GM21825 (cell line): Measurements from ENCODE around the gene BACH2.

Source experiments
- ATAC-seq: cut with Tn5 transposase; IDR thresholded peaks from one replicate; pipeline ENCODE4 v1.9.1; 2021; ENCODE audit warnings: mild to moderate bottlenecking, moderate library complexity; ENCODE audit not compliant: unreplicated experiment

The BACH2 gene

GRCh38 chr6:90003941-90004340 is 292.7 kb downstream of the BACH2 start:
- no peak for ATAC-seq

GRCh38 chr6:90003069-90003795 is 293.4 kb downstream of the BACH2 start:
- ATAC-seq = no peak

DNA sequence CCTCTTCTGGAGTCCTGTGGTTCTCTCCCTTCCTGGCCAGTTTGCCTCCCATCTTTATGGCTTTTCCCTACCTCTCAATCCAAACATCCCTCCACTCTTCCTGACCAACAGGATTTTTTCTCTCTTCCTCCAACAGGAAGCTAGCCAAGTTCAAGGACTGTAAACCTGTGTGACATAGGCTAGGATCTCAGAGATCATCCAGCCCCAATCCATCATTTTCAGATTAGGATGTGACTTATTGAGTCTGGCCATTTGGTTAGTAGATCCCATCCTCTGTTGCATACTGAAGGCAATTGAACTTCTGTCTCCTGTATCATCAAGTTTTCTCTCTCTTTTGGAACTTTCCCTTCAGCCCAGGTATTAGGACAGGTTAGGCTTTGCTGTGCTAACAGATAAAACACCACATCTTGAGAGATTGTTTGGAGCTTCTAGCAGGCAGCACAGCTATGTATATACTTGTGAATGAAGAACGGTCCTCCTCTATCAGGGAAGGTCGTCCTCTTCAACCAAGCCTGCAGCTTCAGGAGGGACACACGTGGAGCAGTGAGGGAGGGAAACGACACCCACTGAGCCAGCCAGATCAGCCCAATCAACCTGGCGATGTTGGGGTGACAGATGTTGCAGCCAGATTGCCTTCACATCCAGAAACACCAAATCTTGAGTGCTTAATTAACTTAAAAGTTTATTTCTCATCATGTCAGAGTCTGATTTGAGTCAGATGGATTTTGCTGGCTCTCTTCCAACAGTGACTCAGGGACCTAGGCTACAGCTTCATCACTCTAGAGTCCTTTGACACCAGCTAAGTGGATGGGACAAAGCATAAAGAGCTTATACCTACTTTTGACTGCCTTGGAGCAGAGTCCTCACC is 295.5 kb downstream of the BACH2 start:
- no peak for ATAC-seq

GRCh38 chr6:89999945-90000825 is 296.5 kb downstream of the BACH2 start:
- ATAC-seq = no peak

GRCh38 chr6:89999154-89999553 is 297.5 kb downstream of the BACH2 start:
- ATAC-seq = no peak

GRCh38 chr6:89997456-89998445 is 298.9 kb downstream of the BACH2 start:
- ATAC-seq = no peak

GRCh38 chr6:89993411-89993810 is 303.2 kb downstream of the BACH2 start:
- no peak for ATAC-seq

DNA sequence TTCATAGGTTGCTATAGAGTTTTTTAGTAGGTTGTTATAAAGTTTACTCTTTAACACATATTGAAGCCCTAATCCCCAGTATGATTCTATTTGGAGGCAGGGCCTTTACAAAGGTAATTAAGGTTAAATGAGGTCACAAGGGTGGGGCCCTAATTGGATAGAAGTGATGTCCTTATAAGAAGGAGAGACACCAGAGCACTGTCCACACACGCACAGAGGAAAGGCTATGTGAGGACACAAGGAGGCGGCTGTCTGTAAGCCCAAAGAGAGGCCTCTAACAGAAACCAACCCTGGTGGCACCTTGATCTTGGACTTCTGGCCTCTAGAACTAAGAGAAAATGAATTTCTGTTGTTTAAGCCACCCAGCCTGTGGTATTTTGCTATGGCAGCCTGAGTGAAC is 303.8 kb downstream of the BACH2 start:
- no peak for ATAC-seq

DNA sequence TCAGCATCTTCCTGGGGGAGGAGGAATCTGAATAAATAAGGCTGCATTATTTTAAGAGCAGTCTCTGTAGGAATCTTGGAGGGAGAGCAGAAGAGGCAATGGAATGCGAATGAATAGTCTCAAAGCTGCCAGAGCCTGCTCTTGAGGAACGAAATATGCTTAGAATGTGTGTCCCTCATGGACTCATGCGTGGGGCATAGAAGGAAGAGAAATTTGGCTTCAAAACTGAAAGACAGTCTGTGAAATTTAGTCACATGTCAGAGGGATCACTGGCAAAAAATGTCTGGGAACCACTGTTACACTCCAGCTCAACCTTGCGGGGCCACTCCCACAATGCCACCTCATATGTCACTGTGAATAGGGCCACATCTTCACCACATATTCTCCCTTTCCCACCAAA is 306.9 kb downstream of the BACH2 start:
- no peak for ATAC-seq

GRCh38 chr6:89987830-89988229 is 308.8 kb downstream of the BACH2 start:
- ATAC-seq = no peak

DNA sequence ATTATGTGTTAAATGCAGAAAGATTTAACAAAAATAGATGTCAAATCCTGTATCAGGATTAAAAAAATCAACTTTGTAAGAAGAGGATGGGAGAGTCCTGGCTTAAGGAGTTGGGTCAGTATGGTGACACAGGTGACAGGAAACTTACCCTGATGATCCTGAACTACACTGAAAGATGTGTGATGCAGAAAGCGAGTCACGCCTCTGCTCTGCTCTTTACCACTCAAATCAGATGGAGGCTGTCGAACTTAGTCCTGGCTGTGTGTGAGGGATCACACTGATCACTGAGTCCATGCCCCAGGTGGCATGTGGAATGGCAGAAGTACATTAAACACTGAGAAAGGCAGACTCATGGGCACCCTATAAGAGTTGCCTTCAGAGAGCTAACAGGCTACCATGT is 309.5 kb downstream of the BACH2 start:
- ATAC-seq = no peak

DNA sequence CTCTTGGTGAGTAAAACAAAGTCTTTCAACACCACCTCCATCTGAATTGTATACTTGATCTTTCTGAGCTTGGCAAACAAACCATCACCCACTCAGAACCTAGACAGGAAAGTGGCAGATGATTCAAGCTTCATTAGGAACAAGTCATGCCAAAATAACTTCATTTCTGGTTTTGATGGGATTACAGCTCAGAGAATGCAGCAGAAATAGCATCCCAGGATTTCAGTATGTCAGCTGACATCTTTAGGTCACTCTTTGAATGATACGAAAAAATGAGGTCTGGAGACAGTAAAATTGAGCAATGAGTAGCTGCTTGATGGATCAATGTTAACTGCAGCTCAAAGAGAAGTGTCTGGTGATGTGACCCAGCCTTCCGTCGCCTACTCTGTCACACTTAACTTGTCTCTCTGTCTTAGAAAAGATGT is 310.0 kb downstream of the BACH2 start:
- no peak for ATAC-seq

- no peak for ATAC-seq
Measured at GRCh38 chr6:89985751-89986493, 310.7 kb downstream of the BACH2 start.

DNA sequence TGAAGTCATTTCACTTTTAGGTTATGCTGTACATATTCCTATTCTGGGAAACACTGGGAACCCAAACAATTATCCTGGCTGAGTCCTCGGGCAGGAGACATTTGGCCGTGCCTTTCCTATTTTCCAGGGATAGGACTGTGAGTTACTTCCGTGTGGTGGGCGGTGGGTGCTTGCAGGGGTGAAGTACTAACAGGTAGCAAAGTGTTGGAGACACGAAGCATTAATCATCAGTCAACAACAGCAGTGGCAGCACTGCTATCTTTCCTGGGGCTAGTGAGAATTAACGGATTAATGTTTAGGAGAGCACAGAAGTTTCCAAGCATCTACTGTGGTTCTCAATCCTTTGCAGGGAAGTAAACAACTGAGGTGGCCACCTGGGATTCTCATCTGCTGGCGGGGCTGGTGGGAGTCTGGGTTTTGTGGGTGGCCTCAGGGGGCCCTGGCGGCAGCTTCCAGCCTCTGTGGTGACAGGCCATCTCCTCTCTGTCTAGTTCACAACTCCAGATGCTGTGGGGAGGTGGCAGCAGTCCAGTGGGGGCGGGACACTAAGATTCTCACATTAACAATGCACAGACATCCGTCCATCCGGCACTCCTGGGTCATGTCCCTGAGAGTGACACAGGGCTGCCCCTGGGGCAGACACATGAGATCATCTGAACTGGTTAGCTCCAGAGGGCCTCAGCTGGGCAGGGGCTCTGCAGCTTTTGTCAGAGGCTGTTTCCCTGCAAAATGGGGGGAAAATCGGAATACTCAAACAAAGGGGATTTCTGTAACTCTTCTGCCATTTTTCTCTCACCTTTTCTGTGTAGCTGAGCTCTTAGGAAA is 311.5 kb downstream of the BACH2 start:
- ATAC-seq = no peak

DNA sequence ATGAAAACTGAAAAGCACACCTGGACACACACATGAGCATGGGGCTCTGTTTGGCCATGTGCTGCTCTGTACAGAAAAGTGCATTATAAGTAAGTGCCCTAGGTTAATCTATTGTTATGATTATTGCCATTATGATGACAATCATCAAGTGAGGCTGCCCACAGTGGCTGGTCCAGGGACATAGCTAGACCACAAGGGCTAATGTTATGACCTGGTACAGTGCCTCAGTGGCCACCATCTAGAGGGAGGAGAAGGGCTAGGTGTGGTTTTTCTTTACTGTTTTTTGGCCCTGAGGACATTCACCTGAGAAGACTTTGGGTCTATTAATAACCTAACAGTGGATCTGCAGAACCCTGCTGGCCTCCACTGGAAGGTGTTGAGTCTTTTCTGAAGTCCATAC is 316.3 kb downstream of the BACH2 start:
- no peak for ATAC-seq

- no peak for ATAC-seq
Measured at GRCh38 chr6:89979481-89980119, 317.0 kb downstream of the BACH2 start.

DNA sequence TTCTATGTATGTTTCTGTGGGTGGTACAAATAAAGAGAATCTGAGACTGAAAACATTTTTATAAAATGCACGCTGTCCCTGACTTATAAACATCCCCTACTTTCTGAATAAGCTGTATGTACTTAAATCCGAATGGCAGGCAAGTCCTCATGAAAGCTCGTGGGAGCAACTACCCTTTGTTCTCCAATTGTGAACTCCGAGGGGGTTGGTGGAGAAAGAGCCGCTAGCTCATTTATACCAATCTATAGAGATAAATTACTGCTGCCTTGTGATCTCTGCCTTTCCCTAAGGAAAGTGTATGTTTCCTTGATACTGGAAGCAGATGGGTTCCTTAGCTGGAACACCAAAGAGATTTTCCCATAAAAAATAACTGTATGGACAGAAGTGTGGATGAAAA is 317.9 kb downstream of the BACH2 start:
- no peak for ATAC-seq
